OCI-LY3 (cell line): ENCODE data around the gene QKI.

Experiments used
- CTCF ChIP-seq: fragments of 200-600, 300-600 bp; sonication (generic); IDR thresholded peaks from 2 replicates; pipeline ENCODE4 v1.5.1; 2014; ENCODE audit warnings: antibody characterized with exemption, low read length, low read depth
- EZH2phosphoT487 ChIP-seq: fragments of 200-600 bp; shearing (Covaris generic); IDR thresholded peaks from 2 replicates; pipeline ENCODE4 v1.6.1; 2018; ENCODE audit warnings: antibody characterized with exemption, mixed run types, low read depth

- no peak for TF ChIP-seq CTCF
- TF ChIP-seq EZH2phosphoT487 = no peak
Observed at GRCh38 chr6:163547287-163547686, 132.8 kb downstream of the QKI start.
